Sigmoid colon (tissue), 7 donors: ENCODE measurements around the gene TMUB1. TPM values are rescaled to one million over a fixed set of nuclear protein-coding genes. Genes with fewer than 3 reads are reported as not detected.

Source experiments
- DNase-seq: peaks from one replicate; pipeline ENCODE4 v3.0.0-alpha.2; 2019
- H3K27ac ChIP-seq, 4 donors: fragments of 200-600 bp; sonication (generic); one replicate each; pipeline ENCODE4 v1.5.1; 2016 to 2019; ENCODE audit warnings: mild to moderate bottlenecking in 1 of 4
- H3K27me3 ChIP-seq, 3 donors: fragments of 200-600 bp; sonication (generic); one replicate each; pipeline ENCODE4 v1.5.1; 2019; ENCODE audit warnings: mild to moderate bottlenecking in 1 of 3
- H3K36me3 ChIP-seq, 4 donors: fragments of 200-600 bp; sonication (generic); one replicate each; pipeline ENCODE4 v1.5.1; 2016 to 2019
- H3K4me1 ChIP-seq, 4 donors: fragments of 200-600 bp; sonication (generic); one replicate each; pipeline ENCODE4 v1.5.1; 2017 to 2019
- H3K4me3 ChIP-seq, 4 donors: fragments of 200-600 bp; sonication (generic); one replicate each; pipeline ENCODE4 v1.5.1; 2017 to 2019; ENCODE audit warnings: mild to moderate bottlenecking in 2 of 4, moderate library complexity in 1 of 4
- H3K9me3 ChIP-seq, 4 donors: fragments of 200-600 bp in 3 of 4; sonication (generic) in 3 of 4; one replicate each; pipeline versions ENCODE4 v1.5.1 to v1.6.1; 2013 to 2019
- CTCF ChIP-seq, 4 experiments: fragments of 450-650 bp in 3 of 4; fragments of 200-600 bp in 1 of 4; IDR thresholded peaks; one replicate each; pipeline ENCODE4 v1.5.1; 2016 to 2019; ENCODE audit warnings: antibody characterized with exemption in 4 of 4, mild to moderate bottlenecking in 3 of 4, moderate library complexity in 2 of 4
- EP300 ChIP-seq, 4 donors: sonication (generic); formaldehyde crosslinking; IDR thresholded peaks; one replicate each; pipeline ENCODE4 v1.6.1; 2017; ENCODE audit warnings: antibody characterized with exemption in 4 of 4
- POLR2A ChIP-seq, 2 donors: fragments of 450-650 bp; IDR thresholded peaks; one replicate each; pipeline ENCODE4 v1.6.1; 2016; ENCODE audit warnings: antibody characterized with exemption in 2 of 2, mild to moderate bottlenecking in 2 of 2, moderate library complexity in 2 of 2
- POLR2AphosphoS5 ChIP-seq, 4 donors: sonication (generic); formaldehyde crosslinking; IDR thresholded peaks; one replicate each; pipeline ENCODE4 v1.6.1; 2017; ENCODE audit warnings: antibody characterized with exemption in 4 of 4
- WGBS, 2 donors: extraction: QIAGEN DNeasy Blood & Tissue Kit; methylation state at CpG; one replicate each; pipeline ENCODE4 v1.1.7; 2013; 5-methylcytosine and 5-hydroxymethylcytosine counted together
- intact Hi-C: fragments of 100-400 bp; cut with DNase I; formaldehyde crosslinking; loops from one replicate; pipeline ENCODE4 v1.15.1; 2023
- polyA plus RNA-seq, 3 donors: library from polyadenylated mRNA; stranded (reverse); fragments of 200-250 nt; gene quantifications; one replicate each; pipeline ENCODE4 v1.2.3, GENCODE V29; 2013
- total RNA-seq, 4 donors: library from RNA; depleted of rRNA; stranded (reverse); fragments of >200 nt; gene quantifications; one replicate each; pipeline ENCODE4 v1.1.0, GENCODE V29; 2016
- donor health status: healthy with polysubstance abuse.
- donor health status: Bipolar disorder and iron deficiency.
- donor health status: healthy.

The TMUB1 gene
- total and polyA plus RNA-seq, 7 donors, result 33.4 to 74.6 (median 45.0) TPM

- H3K4me1 ChIP-seq, result peaks cover 0 to 72% (median 67%) of the 10 kb centered on the region in 4 donors
- WGBS, 2 donors, result 1% methylated on average over 52 to 55 of the region's 56 CpGs
- H3K4me3 ChIP-seq, result peak overlapping the region; percentile 59 to 89 (median 74)
- TF ChIP-seq CTCF (IDR thresholded peaks at IDR 0.05) (no peak), POLR2A (IDR thresholded peaks at IDR 0.05) (no peak), POLR2AphosphoS5 (IDR thresholded peaks at IDR 0.05) (no peak), EP300 (IDR thresholded peaks at IDR 0.05) (no peak)
- no peak for DNase-seq
- H3K27me3 ChIP-seq, result no peaks in the 10 kb centered on the region
- H3K27ac ChIP-seq, result peak overlapping the region; percentile 86 to 96 (median 88)
- H3K9me3 ChIP-seq, result no peaks in the 10 kb centered on the region
- intact Hi-C loops, result loop anchor here (1.0 to 5.0 kb wide), 3 partner anchors 24 to 110 kb away; partner anchors contain the start of genes KCNH2 and SLC4A2
- peaks cover 0 to under 1% (median 0%) of the 10 kb centered on the region in 4 donors for H3K36me3 ChIP-seq
Measured at GRCh38 chr7:151086802-151087244, 3.5 kb upstream of the TMUB1 start.

GRCh38 chr7:151085691-151086620, 2.7 kb upstream of the TMUB1 start, which contains the start of gene AGAP3:
Gene AGAP3 (plus strand): TSS chr7:151086475. CDS start chr7:151086742, 267 bp downstream.
- intact Hi-C loops, result loop anchor here (1.0 to 5.0 kb wide), 2 partner anchors 27 to 109 kb away; partner anchors contain the start of genes KCNH2 and SLC4A2
- peak within 1 kb of the TSS; percentile 86 to 96 (median 88) for H3K27ac ChIP-seq
- H3K36me3 ChIP-seq, result no peaks in the 10 kb centered on the region
- H3K4me1 ChIP-seq, result peaks cover 0 to 72% (median 67%) of the 10 kb centered on the region in 4 donors
- WGBS, 2 donors, result 1% methylated on average over 84 of the region's 84 CpGs
- H3K9me3 ChIP-seq, result no peaks in the 10 kb centered on the region
- DNase-seq, result peak; percentile 94
- TF ChIP-seq EP300 (IDR thresholded peaks at IDR 0.05) (no peak), POLR2AphosphoS5 (IDR thresholded peaks at IDR 0.05) (peak; percentile 90 to 93 (median 92)), CTCF (IDR thresholded peaks at IDR 0.05) (no peak), POLR2A (IDR thresholded peaks at IDR 0.05) (peak in 1 of 2 donors; percentile 69)
- no peaks in the 10 kb centered on the region for H3K27me3 ChIP-seq
- H3K4me3 ChIP-seq, result peak within 1 kb of the TSS; percentile 59 to 89 (median 74)

DNA sequence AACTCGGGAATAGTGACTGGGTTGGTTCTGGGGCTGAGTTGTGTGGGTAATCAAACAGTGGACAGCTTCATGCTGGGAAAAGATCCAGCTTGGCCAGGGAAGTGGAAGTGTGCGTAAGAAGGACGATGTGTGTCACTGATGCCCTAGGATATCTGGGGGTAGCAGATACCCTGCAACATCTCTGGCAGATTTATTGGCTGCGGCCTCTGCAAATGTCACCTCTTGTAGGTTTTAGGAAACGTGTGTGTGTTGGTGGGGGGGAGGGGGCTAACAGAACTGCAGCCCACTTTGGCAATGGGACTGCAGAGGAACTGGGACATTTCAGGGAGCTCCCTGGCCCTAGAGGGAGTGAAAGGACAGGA, 2.0 kb upstream of the TMUB1 start:
- Histone ChIP-seq H3K4me3 (peak overlapping the region in 3 of 4 donors; percentile 59 to 89 (median 65)), H3K27ac (peak overlapping the region; percentile 86 to 96 (median 88)), H3K9me3 (no peaks in the 10 kb centered on the region), H3K27me3 (no peaks in the 10 kb centered on the region), H3K36me3 (no peaks in the 10 kb centered on the region), H3K4me1 (peaks cover 0 to 68% (median 63%) of the 10 kb centered on the region in 4 donors)
- intact Hi-C loops, result loop anchor here (5.0 kb wide), 1 partner anchor 108 kb away; the partner anchor contains the start of gene KCNH2
- DNase-seq, result no peak
- no peak for TF ChIP-seq POLR2A (IDR thresholded peaks at IDR 0.05)
- TF ChIP-seq EP300 (IDR thresholded peaks at IDR 0.05), result no peak
- TF ChIP-seq POLR2AphosphoS5 (IDR thresholded peaks at IDR 0.05), result no peak
- no peak for TF ChIP-seq CTCF (IDR thresholded peaks at IDR 0.05)
- WGBS, 2 donors, result 47 to 60% methylated on average over 5 of the region's 5 CpGs

GRCh38 chr7:151083824-151084160, 499 bp upstream of the TMUB1 start:
- Histone ChIP-seq H3K36me3 (no peaks in the 10 kb centered on the region), H3K9me3 (no peaks in the 10 kb centered on the region), H3K27ac (peak overlapping the region; percentile 92 to 98 (median 96)), H3K4me3 (peak overlapping the region; percentile 51 to 94 (median 88)), H3K4me1 (peaks cover 0 to 67% (median 61%) of the 10 kb centered on the region in 4 donors), H3K27me3 (no peaks in the 10 kb centered on the region)
- TF ChIP-seq POLR2A (IDR thresholded peaks at IDR 0.05) (no peak), CTCF (IDR thresholded peaks at IDR 0.05) (no peak), EP300 (IDR thresholded peaks at IDR 0.05) (no peak), POLR2AphosphoS5 (IDR thresholded peaks at IDR 0.05) (no peak)
- WGBS, 2 donors, result 8 to 28% methylated on average over 3 of the region's 3 CpGs
- no peak for DNase-seq
- intact Hi-C loops, result no loop called here
